AG10803 (cell line): ENCODE results near the gene CEND1.
"Not testable (repeated sequence)": the region's sequence is repeated elsewhere in the genome, so short reads cannot be mapped to it uniquely, and the experiment has no call there.

Source experiments
- DNase-seq: peaks from one replicate; pipeline ENCODE4 v3.0.0; 2010; ENCODE audit warnings: low read depth
- H3K4me3 ChIP-seq: 2 replicates; pipeline ENCODE4 v1.5.1; 2011; ENCODE audit warnings: mild to moderate bottlenecking, low read length, control low read depth
- TF ChIP-seq, protein P1 (sequence below): conservative IDR thresholded peaks from 2 replicates; pipeline ENCODE4 v1.5.1; 2011; ENCODE audit warnings: mild to moderate bottlenecking, low read length, control low read depth, inconsistent platforms

CEND1 gene

GRCh38 chr11:742571-743201 is 47.2 kb downstream of the CEND1 start:
- no peak overlapping the region for H3K4me3 ChIP-seq
- TF ChIP-seq, protein P1, sequence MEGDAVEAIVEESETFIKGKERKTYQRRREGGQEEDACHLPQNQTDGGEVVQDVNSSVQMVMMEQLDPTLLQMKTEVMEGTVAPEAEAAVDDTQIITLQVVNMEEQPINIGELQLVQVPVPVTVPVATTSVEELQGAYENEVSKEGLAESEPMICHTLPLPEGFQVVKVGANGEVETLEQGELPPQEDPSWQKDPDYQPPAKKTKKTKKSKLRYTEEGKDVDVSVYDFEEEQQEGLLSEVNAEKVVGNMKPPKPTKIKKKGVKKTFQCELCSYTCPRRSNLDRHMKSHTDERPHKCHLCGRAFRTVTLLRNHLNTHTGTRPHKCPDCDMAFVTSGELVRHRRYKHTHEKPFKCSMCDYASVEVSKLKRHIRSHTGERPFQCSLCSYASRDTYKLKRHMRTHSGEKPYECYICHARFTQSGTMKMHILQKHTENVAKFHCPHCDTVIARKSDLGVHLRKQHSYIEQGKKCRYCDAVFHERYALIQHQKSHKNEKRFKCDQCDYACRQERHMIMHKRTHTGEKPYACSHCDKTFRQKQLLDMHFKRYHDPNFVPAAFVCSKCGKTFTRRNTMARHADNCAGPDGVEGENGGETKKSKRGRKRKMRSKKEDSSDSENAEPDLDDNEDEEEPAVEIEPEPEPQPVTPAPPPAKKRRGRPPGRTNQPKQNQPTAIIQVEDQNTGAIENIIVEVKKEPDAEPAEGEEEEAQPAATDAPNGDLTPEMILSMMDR = no peak
- no peak for DNase-seq

- H3K4me3 ChIP-seq = no peak overlapping the region
- TF ChIP-seq, protein P1 = no peak
- no peak for DNase-seq
Measured at GRCh38 chr11:742156-742546, 47.7 kb downstream of the CEND1 start.

- DNase-seq = not testable (repeated sequence)
Measured at GRCh38 chr11:737899-738298, 52.0 kb downstream of the CEND1 start.

DNA sequence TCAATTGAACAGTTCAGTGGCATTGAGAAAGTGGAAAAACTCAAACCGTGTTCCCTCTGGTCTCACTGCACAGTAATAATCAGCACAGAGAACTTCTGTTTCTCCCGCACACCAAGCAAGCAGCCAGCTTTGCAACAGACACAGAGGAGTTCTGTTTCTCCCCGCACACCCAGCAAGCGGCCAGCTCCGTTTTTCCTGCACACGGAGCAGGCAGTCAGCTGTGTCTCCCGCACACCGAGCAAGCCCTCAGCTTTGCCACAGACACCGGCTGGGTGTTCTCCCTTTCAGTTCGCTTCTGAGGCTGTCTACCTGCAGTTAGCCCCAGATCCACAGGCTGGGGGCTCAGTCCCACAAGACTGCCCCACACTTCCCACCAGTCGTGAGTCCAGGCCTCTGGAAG is 52.5 kb downstream of the CEND1 start:
- DNase-seq = no peak
- TF ChIP-seq, protein P1 = no peak
- H3K4me3 ChIP-seq = no peak overlapping the region

More at GRCh38 chr11:737899-738298, 52.0 kb downstream of the CEND1 start:
- H3K4me3 ChIP-seq = not testable (repeated sequence)
